SJSA1 (cell line): Measurements from ENCODE around the gene ATF5. TPM values are rescaled to one million over a fixed set of nuclear protein-coding genes. Genes with fewer than 3 reads are reported as not detected.

ENCODE experiments used
- DNase-seq, 2 experiments: peaks; one replicate each; pipeline ENCODE4 v3.0.0-alpha.2; 2015 to 2020; ENCODE audit warnings: low spot score in 2 of 2, low read depth in 1 of 2
- H3K27ac ChIP-seq: fragments of 250-450 bp; sonication (Bioruptor Pico); 2 replicates; pipeline ENCODE4 v1.5.1; 2020; ENCODE audit warnings: mild to moderate bottlenecking, moderate library complexity
- H3K27me3 ChIP-seq: fragments of 250-450 bp; sonication (Bioruptor Pico); replicated peaks from 2 replicates; pipeline ENCODE4 v1.5.1; 2020; ENCODE audit warnings: mild to moderate bottlenecking, moderate library complexity
- H3K36me3 ChIP-seq: fragments of 250-450 bp; sonication (Bioruptor Pico); 2 replicates; pipeline ENCODE4 v1.5.1; 2020; ENCODE audit warnings: mild to moderate bottlenecking
- H3K4me1 ChIP-seq: fragments of 250-450 bp; sonication (Bioruptor Pico); replicated peaks from 2 replicates; pipeline ENCODE4 v1.6.1; 2021; ENCODE audit warnings: mild to moderate bottlenecking
- H3K4me3 ChIP-seq: fragments of 250-450 bp; sonication (Bioruptor Pico); 2 replicates; pipeline ENCODE4 v1.5.1; 2020; ENCODE audit warnings: mild to moderate bottlenecking
- H3K9me3 ChIP-seq: fragments of 250-450 bp; sonication (Bioruptor Pico); replicated peaks from 2 replicates; pipeline ENCODE4 v1.5.1; 2020; ENCODE audit warnings: mild to moderate bottlenecking
- total RNA-seq: library from RNA; depleted of rRNA; stranded (reverse); fragments of >200 nt; shearing (Covaris generic); gene quantifications from 2 replicates; pipeline ENCODE4 v1.2.3, GENCODE V29; 2014; rRNA removed

Gene ATF5
- total RNA-seq, 1 experiment from 2014 or later: 14.8 TPM

GRCh38 chr19:49972841-49973240, 43.8 kb downstream of the ATF5 start:
- no peak overlapping the region for H3K4me3 ChIP-seq
- H3K27me3 ChIP-seq: 0 out of 2 replicates have a peak, but pooled peaks cover 6% of the 10 kb centered on the region
- H3K9me3 ChIP-seq: no peaks in the 10 kb centered on the region
- DNase-seq: no peak
- no peaks in the 10 kb centered on the region for H3K4me1 ChIP-seq
- no peaks in the 10 kb centered on the region; the same call in 1 of the 2 replicates for H3K36me3 ChIP-seq
- H3K27ac ChIP-seq: no peak overlapping the region

GRCh38 chr19:49973987-49974386, 45.0 kb downstream of the ATF5 start:
- H3K27me3 ChIP-seq: 0 out of 2 replicates have a peak, but pooled peaks cover 6% of the 10 kb centered on the region
- H3K9me3 ChIP-seq: no peaks in the 10 kb centered on the region
- no peaks in the 10 kb centered on the region for H3K4me1 ChIP-seq
- peaks cover 3% of the 10 kb centered on the region; the same call in 1 of the 2 replicates for H3K36me3 ChIP-seq
- no peak for DNase-seq
- no peak overlapping the region for H3K4me3 ChIP-seq
- no peak overlapping the region for H3K27ac ChIP-seq

- H3K27ac ChIP-seq: no peak overlapping the region
- no peaks in the 10 kb centered on the region for H3K9me3 ChIP-seq
- H3K36me3 ChIP-seq: peaks cover 5% of the 10 kb centered on the region; the same call in 1 of the 2 replicates
- H3K27me3 ChIP-seq: 0 out of 2 replicates have a peak, but pooled peaks cover 3% of the 10 kb centered on the region
- no peak overlapping the region for H3K4me3 ChIP-seq
- no peaks in the 10 kb centered on the region for H3K4me1 ChIP-seq
- no peak for DNase-seq
These were observed 46.0 kb downstream of the ATF5 start for GRCh38 chr19:49975051-49975450.

- no peaks in the 10 kb centered on the region for H3K9me3 ChIP-seq
- H3K4me1 ChIP-seq: no peaks in the 10 kb centered on the region
- no peak for DNase-seq
- 0 out of 2 replicates have a peak, but pooled peaks cover 3% of the 10 kb centered on the region for H3K27me3 ChIP-seq
- no peak overlapping the region for H3K27ac ChIP-seq
- no peak overlapping the region for H3K4me3 ChIP-seq
- peaks cover 5% of the 10 kb centered on the region; the same call in 1 of the 2 replicates for H3K36me3 ChIP-seq
These were observed 47.5 kb downstream of the ATF5 start for GRCh38 chr19:49976496-49976895.

- no peak for DNase-seq
- no peak overlapping the region for H3K4me3 ChIP-seq
- H3K27ac ChIP-seq: no peak overlapping the region
- no peaks in the 10 kb centered on the region for H3K4me1 ChIP-seq
- 0 out of 2 replicates have a peak, but pooled peaks cover 3% of the 10 kb centered on the region for H3K27me3 ChIP-seq
- no peaks in the 10 kb centered on the region for H3K9me3 ChIP-seq
- peaks cover 6% of the 10 kb centered on the region; the same call in 1 of the 2 replicates for H3K36me3 ChIP-seq
These were observed 48.1 kb downstream of the ATF5 start for GRCh38 chr19:49977076-49977475.

- no peaks in the 10 kb centered on the region for H3K4me1 ChIP-seq
- no peaks in the 10 kb centered on the region for H3K27me3 ChIP-seq
- H3K9me3 ChIP-seq: no peaks in the 10 kb centered on the region
- no peak overlapping the region for H3K27ac ChIP-seq
- peaks cover 8% of the 10 kb centered on the region; the same call in 1 of the 2 replicates for H3K36me3 ChIP-seq
- DNase-seq: no peak
- H3K4me3 ChIP-seq: no peak overlapping the region
These were observed 48.9 kb downstream of the ATF5 start for GRCh38 chr19:49977881-49978280.

- Histone ChIP-seq H3K27me3 (no peaks in the 10 kb centered on the region), H3K4me1 (no peaks in the 10 kb centered on the region), H3K36me3 (peaks cover 8% of the 10 kb centered on the region; the same call in 1 of the 2 replicates), H3K4me3 (no peak overlapping the region), H3K27ac (no peak overlapping the region), H3K9me3 (no peaks in the 10 kb centered on the region)
- no peak for DNase-seq
These were observed 49.3 kb downstream of the ATF5 start for GRCh38 chr19:49978324-49978723.

- Histone ChIP-seq H3K4me3 (no peak overlapping the region), H3K9me3 (no peaks in the 10 kb centered on the region)
- DNase-seq: no peak
These were observed 52.9 kb downstream of the ATF5 start for GRCh38 chr19:49981603-49982593.

More at GRCh38 chr19:49981603-49982593, 52.9 kb downstream of the ATF5 start:
- Histone ChIP-seq H3K36me3 (peaks cover 16% of the 10 kb centered on the region; the same call in 1 of the 2 replicates), H3K27ac (no peak overlapping the region), H3K4me1 (no peaks in the 10 kb centered on the region), H3K27me3 (no peaks in the 10 kb centered on the region)

Other genes with a start within 250 kb of the ATF5 start
- gene ADM5, start 239.6 kb upstream of the ATF5 start, total RNA-seq: 0.58 TPM in 1 of 2 replicates, not detected in the other
- 0.05 TPM in 1 of 2 replicates, not detected in the other for gene CPT1C, start 238.1 kb upstream of the ATF5 start, total RNA-seq
- gene TSKS, start 165.9 kb upstream of the ATF5 start, total RNA-seq: not detected in 2 replicates
- 87.8 and 103 TPM in 2 replicates for gene AP2A1, start 162.2 kb upstream of the ATF5 start, total RNA-seq
- gene FUZ, start 115.9 kb upstream of the ATF5 start, total RNA-seq: 3.4 and 10.0 TPM in 2 replicates
- gene MED25, start 110.9 kb upstream of the ATF5 start, total RNA-seq: 13.2 and 14.6 TPM in 2 replicates
- 65.8 and 98.0 TPM in 2 replicates for gene PTOV1, start 78.0 kb upstream of the ATF5 start, total RNA-seq
- 19.6 and 35.0 TPM in 2 replicates for gene PNKP, start 61.6 kb upstream of the ATF5 start, total RNA-seq
- 2.5 and 8.8 TPM in 2 replicates for gene AKT1S1, start 51.9 kb upstream of the ATF5 start, total RNA-seq
- 2.2 and 3.9 TPM in 2 replicates for gene TBC1D17, start 51.5 kb upstream of the ATF5 start, total RNA-seq
- gene IL4I1, start 32.3 kb upstream of the ATF5 start, total RNA-seq: 0.18 TPM in 1 of 2 replicates, not detected in the other
- gene NUP62, start 299 bp downstream of the ATF5 start, total RNA-seq: 64.8 and 80.3 TPM in 2 replicates
- gene SIGLEC11, start 32.0 kb downstream of the ATF5 start, total RNA-seq: not detected in 2 replicates
- gene VRK3, start 96.2 kb downstream of the ATF5 start, total RNA-seq: 13.9 and 33.2 TPM in 2 replicates
- 8.0 and 14.0 TPM in 2 replicates for gene ZNF473, start 96.8 kb downstream of the ATF5 start, total RNA-seq
- gene IZUMO2, start 234.1 kb downstream of the ATF5 start, total RNA-seq: not detected in 2 replicates